ENCODE results near the gene HTRA3. TPM values are rescaled to one million over a fixed set of nuclear protein-coding genes. Genes with fewer than 3 reads are reported as not detected.

The HTRA3 gene
- total RNA-seq, 5 donors from 2014 or later (not counting 1 experiment from before 2014, with no cell fraction given), result 0.13 to 0.26 TPM; not detected in 3

DNA sequence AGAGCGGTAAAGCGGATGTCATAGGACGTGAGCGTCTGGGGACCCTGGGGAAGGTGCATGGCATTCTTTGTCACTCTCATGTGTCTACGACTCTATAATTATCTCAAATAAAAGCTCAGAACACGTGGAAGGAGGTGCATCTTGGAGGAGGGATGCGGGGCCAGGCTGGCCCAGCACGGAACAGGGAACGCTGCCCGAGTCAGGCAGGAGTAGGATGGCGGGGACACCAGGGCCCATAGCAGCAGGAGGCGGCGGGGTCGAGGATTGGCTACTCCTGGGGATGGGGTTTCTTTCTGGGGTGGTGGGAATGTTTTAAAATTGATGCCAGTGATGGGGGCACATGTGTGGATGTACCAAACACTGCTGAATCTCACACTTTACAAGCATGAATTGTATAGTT, 5.4 kb upstream of the HTRA3 start:
- Histone ChIP-seq H3K27ac (ENCODE audit: low read length) (no peak overlapping the region), H3K36me3 (ENCODE audit: control insufficient read depth in 2 of 2, extremely low read depth in 1 of 2, insufficient read depth in 1 of 2, low read length in 1 of 2) (no peaks in the 10 kb centered on the region), H3K27me3 (replicated peaks in 1 of 2; ENCODE audit: control insufficient read depth in 2 of 2, extremely low read depth in 1 of 2, insufficient read depth in 2 of 2, low read length in 1 of 2) (peaks cover 0 to 51% of the 10 kb centered on the region in 2 experiments), H3K4me1 (ENCODE audit: control insufficient read depth in 1 of 2, extremely low read depth in 1 of 2, insufficient read depth in 2 of 2, low read length in 2 of 2) (peaks cover 0 to 2% of the 10 kb centered on the region in 2 experiments), H3K9me3 (no peaks in the 10 kb centered on the region), H3K4me3 (ENCODE audit: control insufficient read depth in 1 of 2, extremely low read depth in 1 of 2, low read length in 1 of 2) (no peak overlapping the region)
- Mint-ChIP-seq H3K36me3 (no peaks in the 10 kb centered on the region), H3K27ac (no peak overlapping the region), H3K9me3 (no peaks in the 10 kb centered on the region), H3K4me1 (peaks cover 0 to 4% (median 0%) of the 10 kb centered on the region in 3 donors), H3K27me3 (peaks cover 17 to 26% of the 10 kb centered on the region in 2 donors), H3K4me3 (no peak overlapping the region)
- no peak for DNase-seq
- 86% methylated on average over 4 of the region's 14 CpGs for WGBS (ENCODE audit: insufficient coverage)
- ChIA-PET POLR2A (no interaction called here), CTCF (interaction anchor here in 1 of 2 donors (0.6 kb wide), 1 partner anchor 9 kb away, joined by 4 read pairs; no protein-coding TSS in a partner anchor)
- no peak for ATAC-seq (replicated peaks in 1 of 4)

DNA sequence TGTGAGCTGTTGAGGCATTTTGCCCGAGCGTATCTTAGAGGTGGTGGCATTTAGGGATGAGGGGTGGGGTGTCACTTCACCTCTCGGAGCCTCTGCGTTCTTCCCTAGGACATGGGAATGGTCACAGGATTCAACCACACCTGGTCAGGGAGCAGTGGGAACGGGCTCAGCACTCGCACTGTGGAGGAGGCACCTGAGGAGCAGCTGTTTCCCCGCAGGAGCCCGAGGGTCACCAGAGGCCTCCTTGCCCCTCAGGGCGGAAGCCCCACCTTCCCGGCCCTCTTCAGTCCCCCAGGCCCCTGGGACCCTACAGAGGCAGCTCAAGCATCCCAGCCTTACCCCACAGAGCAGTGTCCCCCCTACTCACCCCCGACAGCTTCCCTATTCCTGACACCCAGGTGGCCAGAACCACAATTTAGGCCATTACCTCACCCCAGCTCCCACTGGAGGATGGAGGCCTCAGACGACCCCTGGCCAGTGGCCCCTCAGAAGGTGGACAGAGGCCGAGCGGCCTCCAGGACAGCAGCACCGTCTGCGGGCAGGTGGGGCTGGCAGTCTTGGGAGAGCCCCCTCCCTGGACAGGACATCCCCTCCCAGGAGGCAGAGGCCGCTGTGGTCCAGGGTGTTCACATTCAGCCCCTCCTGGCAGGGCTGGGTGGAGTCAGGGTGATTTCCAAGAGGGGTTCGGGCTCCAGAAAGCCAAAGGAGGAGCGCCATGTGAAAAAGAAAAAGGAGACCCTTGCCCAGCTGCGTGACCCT, 4.2 kb upstream of the HTRA3 start:
- H3K4me3 Mint-ChIP-seq, result no peak overlapping the region

DNA sequence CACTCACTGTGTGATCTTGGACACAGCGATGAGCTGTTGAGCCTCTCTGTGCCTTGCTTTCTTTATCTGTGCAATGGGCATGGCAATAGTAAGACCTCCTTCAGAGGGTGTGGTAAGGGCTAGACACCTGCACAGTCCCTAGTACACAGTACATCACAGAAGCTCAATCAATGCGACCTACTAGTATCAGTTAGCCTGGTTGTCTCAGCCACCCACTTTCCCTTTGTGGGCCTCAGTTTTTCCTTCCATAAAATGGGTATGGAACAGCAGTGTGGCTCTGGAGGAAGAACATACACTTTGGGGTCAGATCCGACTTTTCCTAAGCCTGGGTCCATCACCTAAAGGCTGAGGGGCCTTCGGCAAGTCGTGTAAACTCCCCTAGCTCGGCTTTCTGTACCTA, 3.5 kb upstream of the HTRA3 start:
- Mint-ChIP-seq H3K4me3 (no peak overlapping the region), H3K27me3 (peaks cover 24 to 31% of the 10 kb centered on the region in 2 donors), H3K27ac (no peak overlapping the region), H3K9me3 (no peaks in the 10 kb centered on the region), H3K36me3 (no peaks in the 10 kb centered on the region), H3K4me1 (peaks cover 2 to 4% (median 2%) of the 10 kb centered on the region in 3 donors)
- H3K4me1 ChIP-seq (ENCODE audit: control insufficient read depth in 1 of 2, extremely low read depth in 1 of 2, insufficient read depth in 2 of 2, low read length in 2 of 2), result peaks cover 0 to 2% of the 10 kb centered on the region in 2 experiments
- DNase-seq (no peak), ATAC-seq (replicated peaks in 1 of 4) (no peak)
- no peak overlapping the region for H3K27ac ChIP-seq (ENCODE audit: low read length)
- ChIA-PET POLR2A (no interaction called here), CTCF (no interaction called here)
- 84% methylated on average over 3 of the region's 6 CpGs for WGBS (ENCODE audit: insufficient coverage)
- H3K27me3 ChIP-seq (replicated peaks in 1 of 2; ENCODE audit: control insufficient read depth in 2 of 2, extremely low read depth in 1 of 2, insufficient read depth in 2 of 2, low read length in 1 of 2), result peaks cover 0 to 51% of the 10 kb centered on the region in 2 experiments
- H3K36me3 ChIP-seq (ENCODE audit: control insufficient read depth in 2 of 2, extremely low read depth in 1 of 2, insufficient read depth in 1 of 2, low read length in 1 of 2), result no peaks in the 10 kb centered on the region
- H3K4me3 ChIP-seq (ENCODE audit: control insufficient read depth in 1 of 2, extremely low read depth in 1 of 2, low read length in 1 of 2), result no peak overlapping the region
- H3K9me3 ChIP-seq, result no peaks in the 10 kb centered on the region

More for the DNA sequence above, 4.2 kb upstream of the HTRA3 start:
- H3K36me3 ChIP-seq (ENCODE audit: control insufficient read depth in 2 of 2, extremely low read depth in 1 of 2, insufficient read depth in 1 of 2, low read length in 1 of 2), result no peaks in the 10 kb centered on the region
- peaks cover 0 to 2% of the 10 kb centered on the region in 2 experiments for H3K4me1 ChIP-seq (ENCODE audit: control insufficient read depth in 1 of 2, extremely low read depth in 1 of 2, insufficient read depth in 2 of 2, low read length in 2 of 2)
- peaks cover 0 to 4% (median 0%) of the 10 kb centered on the region in 3 donors for H3K4me1 Mint-ChIP-seq
- H3K9me3 ChIP-seq, result no peaks in the 10 kb centered on the region
- H3K9me3 Mint-ChIP-seq, result no peaks in the 10 kb centered on the region
- no peak overlapping the region for H3K4me3 ChIP-seq (ENCODE audit: control insufficient read depth in 1 of 2, extremely low read depth in 1 of 2, low read length in 1 of 2)
- H3K27me3 Mint-ChIP-seq, result peaks cover 18 to 26% of the 10 kb centered on the region in 2 donors
- WGBS (ENCODE audit: insufficient coverage), result 68% methylated on average over 10 of the region's 20 CpGs
- CTCF ChIA-PET, result no interaction called here
- H3K27ac ChIP-seq (ENCODE audit: low read length), result no peak overlapping the region
- H3K27me3 ChIP-seq (replicated peaks in 1 of 2; ENCODE audit: control insufficient read depth in 2 of 2, extremely low read depth in 1 of 2, insufficient read depth in 2 of 2, low read length in 1 of 2), result peaks cover 0 to 50% of the 10 kb centered on the region in 2 experiments
- H3K27ac Mint-ChIP-seq, result no peak overlapping the region
- DNase-seq (no peak), ATAC-seq (replicated peaks in 1 of 4) (no peak)
- H3K36me3 Mint-ChIP-seq, result no peaks in the 10 kb centered on the region
- POLR2A ChIA-PET, result no interaction called here

DNA sequence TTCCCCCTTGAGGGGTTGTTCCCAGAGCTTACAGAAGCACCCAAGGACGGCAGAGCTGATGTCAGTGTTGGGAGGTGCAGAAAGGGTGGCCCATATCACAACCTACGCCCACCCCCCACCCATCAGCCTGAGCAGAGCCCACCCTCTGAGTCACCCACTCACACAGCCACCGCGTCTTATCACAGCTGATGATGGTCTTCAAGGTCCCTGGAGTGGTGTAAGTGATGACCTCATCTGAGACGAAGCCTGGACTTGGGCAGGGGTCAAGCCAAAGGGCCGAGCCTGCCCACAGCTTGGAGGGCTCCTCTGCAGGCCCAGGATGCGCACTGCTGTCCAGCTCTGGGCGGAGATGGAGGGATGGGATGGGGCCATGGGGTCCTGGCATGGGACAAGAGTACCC, 3.0 kb upstream of the HTRA3 start:
- CTCF ChIA-PET, result no interaction called here
- Mint-ChIP-seq H3K27me3 (peaks cover 29 to 31% of the 10 kb centered on the region in 2 donors), H3K9me3 (no peaks in the 10 kb centered on the region), H3K4me3 (no peak overlapping the region), H3K27ac (no peak overlapping the region), H3K4me1 (peaks cover 2 to 4% (median 2%) of the 10 kb centered on the region in 3 donors), H3K36me3 (no peaks in the 10 kb centered on the region)
- POLR2A ChIA-PET, result no interaction called here
- no peak for ATAC-seq (replicated peaks in 1 of 4)
- no peak overlapping the region for H3K27ac ChIP-seq (ENCODE audit: low read length)
- no peaks in the 10 kb centered on the region for H3K9me3 ChIP-seq
- H3K4me1 ChIP-seq (ENCODE audit: control insufficient read depth in 1 of 2, extremely low read depth in 1 of 2, insufficient read depth in 2 of 2, low read length in 2 of 2), result peaks cover 0 to 2% of the 10 kb centered on the region in 2 experiments
- no peaks in the 10 kb centered on the region for H3K36me3 ChIP-seq (ENCODE audit: control insufficient read depth in 2 of 2, extremely low read depth in 1 of 2, insufficient read depth in 1 of 2, low read length in 1 of 2)
- no peak overlapping the region for H3K4me3 ChIP-seq (ENCODE audit: control insufficient read depth in 1 of 2, extremely low read depth in 1 of 2, low read length in 1 of 2)
- DNase-seq, result no peak
- H3K27me3 ChIP-seq (replicated peaks in 1 of 2; ENCODE audit: control insufficient read depth in 2 of 2, extremely low read depth in 1 of 2, insufficient read depth in 2 of 2, low read length in 1 of 2), result peaks cover 0 to 51% of the 10 kb centered on the region in 2 experiments
- 83% methylated on average over 4 of the region's 8 CpGs for WGBS (ENCODE audit: insufficient coverage)

DNA sequence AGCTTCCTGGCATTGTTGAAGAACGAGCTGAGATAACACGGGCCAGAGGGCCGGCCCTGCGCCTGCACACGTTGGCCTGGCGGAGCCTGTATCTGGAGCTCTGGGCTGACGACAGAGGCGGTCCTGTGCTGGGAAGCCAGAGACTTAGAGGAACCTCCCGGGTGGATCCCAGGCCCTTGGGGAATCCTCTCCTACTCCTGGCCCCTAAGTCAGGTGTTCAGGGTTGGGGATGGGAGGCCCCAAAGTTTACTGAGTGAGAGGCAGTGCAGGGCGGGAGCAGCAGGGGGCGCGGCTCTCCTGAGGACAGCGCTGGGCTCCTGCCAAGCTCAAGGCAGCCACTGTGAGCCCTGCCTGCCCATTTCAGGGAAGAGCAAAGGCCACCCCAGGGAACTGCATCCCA, 2.5 kb upstream of the HTRA3 start:
- ATAC-seq (replicated peaks in 1 of 4), result peak in 1 of 4 experiments; percentile 35
- ChIA-PET CTCF (no interaction called here), POLR2A (no interaction called here)
- no peaks in the 10 kb centered on the region for H3K9me3 Mint-ChIP-seq
- H3K36me3 ChIP-seq (ENCODE audit: control insufficient read depth in 2 of 2, extremely low read depth in 1 of 2, insufficient read depth in 1 of 2, low read length in 1 of 2), result no peaks in the 10 kb centered on the region
- H3K27me3 Mint-ChIP-seq, result peaks cover 34% of the 10 kb centered on the region in 2 donors
- H3K36me3 Mint-ChIP-seq, result no peaks in the 10 kb centered on the region
- no peak overlapping the region for H3K4me3 Mint-ChIP-seq
- H3K4me3 ChIP-seq (ENCODE audit: control insufficient read depth in 1 of 2, extremely low read depth in 1 of 2, low read length in 1 of 2), result no peak overlapping the region
- H3K9me3 ChIP-seq, result no peaks in the 10 kb centered on the region
- H3K4me1 ChIP-seq (ENCODE audit: control insufficient read depth in 1 of 2, extremely low read depth in 1 of 2, insufficient read depth in 2 of 2, low read length in 2 of 2), result no peaks in the 10 kb centered on the region
- DNase-seq, result peak in 3 of 35 experiments; percentile 7 to 16 (median 12)
- WGBS (ENCODE audit: insufficient coverage), result 85% methylated on average over 12 of the region's 13 CpGs
- peaks cover 0 to 50% of the 10 kb centered on the region in 2 experiments for H3K27me3 ChIP-seq (replicated peaks in 1 of 2; ENCODE audit: control insufficient read depth in 2 of 2, extremely low read depth in 1 of 2, insufficient read depth in 2 of 2, low read length in 1 of 2)
- peaks cover 2 to 4% (median 2%) of the 10 kb centered on the region in 3 donors for H3K4me1 Mint-ChIP-seq
- no peak overlapping the region for H3K27ac ChIP-seq (ENCODE audit: low read length)
- H3K27ac Mint-ChIP-seq, result no peak overlapping the region

DNA sequence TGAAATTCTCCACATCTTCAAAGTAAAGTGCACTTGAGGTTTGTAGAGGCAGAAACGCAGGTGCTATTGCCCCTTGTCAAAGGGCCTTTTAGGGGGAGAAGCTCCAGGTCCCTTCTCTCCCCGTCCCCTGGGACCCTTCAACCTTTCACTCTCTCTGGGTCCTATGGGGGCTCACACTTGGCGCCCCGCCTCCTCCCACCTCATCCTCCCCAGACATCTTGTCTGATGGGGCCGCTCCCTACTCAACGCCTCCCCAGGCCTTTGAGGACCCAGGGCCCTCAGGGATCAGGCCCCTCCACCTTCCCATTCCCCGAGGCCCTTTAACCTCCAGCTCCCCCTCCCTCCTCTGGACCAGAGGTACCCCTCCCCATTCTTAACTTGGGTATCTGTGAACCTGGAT, 1.3 kb upstream of the HTRA3 start:
- 68% methylated on average over 7 of the region's 7 CpGs for WGBS (ENCODE audit: insufficient coverage)
- ChIA-PET CTCF (interaction anchor here in 1 of 2 donors (0.8 kb wide), 1 partner anchor 141 kb away, joined by 3 read pairs; no protein-coding TSS in a partner anchor), POLR2A (no interaction called here)
- DNase-seq (no peak), ATAC-seq (replicated peaks in 1 of 4) (no peak)
- H3K4me3 ChIP-seq (ENCODE audit: control insufficient read depth in 1 of 2, extremely low read depth in 1 of 2, low read length in 1 of 2), result no peak overlapping the region
- H3K27ac ChIP-seq (ENCODE audit: low read length), result no peak overlapping the region
- H3K9me3 Mint-ChIP-seq, result no peaks in the 10 kb centered on the region
- no peaks in the 10 kb centered on the region for H3K36me3 ChIP-seq (ENCODE audit: control insufficient read depth in 2 of 2, extremely low read depth in 1 of 2, insufficient read depth in 1 of 2, low read length in 1 of 2)
- peaks cover 39% of the 10 kb centered on the region in 2 donors for H3K27me3 Mint-ChIP-seq
- peaks cover 0 to 52% of the 10 kb centered on the region in 2 experiments for H3K27me3 ChIP-seq (replicated peaks in 1 of 2; ENCODE audit: control insufficient read depth in 2 of 2, extremely low read depth in 1 of 2, insufficient read depth in 2 of 2, low read length in 1 of 2)
- H3K4me1 ChIP-seq (ENCODE audit: control insufficient read depth in 1 of 2, extremely low read depth in 1 of 2, insufficient read depth in 2 of 2, low read length in 2 of 2), result no peaks in the 10 kb centered on the region
- H3K4me3 Mint-ChIP-seq, result no peak overlapping the region
- H3K36me3 Mint-ChIP-seq, result no peaks in the 10 kb centered on the region
- H3K4me1 Mint-ChIP-seq, result peaks cover 2 to 4% (median 2%) of the 10 kb centered on the region in 3 donors
- H3K27ac Mint-ChIP-seq, result no peak overlapping the region
- H3K9me3 ChIP-seq, result no peaks in the 10 kb centered on the region

All from T-cell (primary cell).